NOMO-1 treated with dmso at 0.1 percent for 144 hours (cell line): ENCODE measurements around the gene DIDO1.
"Not testable (repeated sequence)": the region's sequence is repeated elsewhere in the genome, so short reads cannot be mapped to it uniquely, and the experiment has no call there.

Experiments
- DNase-seq: peaks from one replicate; lab custom pipeline; 2025; ENCODE audit not compliant: unreplicated experiment; lab: John Stamatoyannopoulos, UW

The DIDO1 gene

DNA sequence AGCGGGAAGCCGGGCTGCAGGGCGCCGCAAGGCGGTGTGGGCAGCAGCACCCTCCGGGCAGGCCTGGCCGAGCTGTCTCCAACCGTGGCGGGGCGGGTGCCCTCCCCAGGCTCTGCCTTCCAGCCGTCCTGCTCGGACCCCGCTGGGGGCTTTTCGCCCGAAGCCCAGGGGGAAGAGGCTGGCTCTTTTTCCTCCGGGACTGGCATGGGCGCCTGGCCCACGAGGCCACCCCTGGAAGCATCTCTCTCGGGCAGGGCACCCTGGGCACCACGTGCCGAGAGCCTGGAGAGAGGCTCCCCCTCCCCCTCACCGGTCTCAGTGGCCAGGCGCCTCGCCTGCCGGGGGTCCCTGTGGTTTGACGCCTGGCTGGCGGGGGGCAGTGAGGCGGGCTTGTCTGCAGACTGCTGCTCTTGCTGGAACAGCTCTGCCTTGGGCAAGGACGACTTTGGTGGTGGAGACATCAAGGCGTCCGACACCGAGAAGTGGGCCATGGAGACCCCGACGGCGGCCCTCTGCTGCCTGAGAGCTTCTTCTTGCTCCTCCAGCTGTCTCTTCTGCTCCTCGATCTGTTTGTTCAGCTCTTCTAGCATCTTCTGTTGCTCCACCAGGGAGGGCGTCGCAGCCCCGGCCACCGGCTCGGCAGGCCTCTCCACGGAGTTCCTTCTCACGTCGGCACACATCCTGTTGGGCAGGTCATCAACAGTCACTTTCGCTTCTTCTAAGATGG is 45.2 kb downstream of the DIDO1 start:
- DNase-seq: no peak

GRCh38 chr20:62880147-62880934 is 46.0 kb downstream of the DIDO1 start:
- DNase-seq: no peak

GRCh38 chr20:62879275-62880146 is 46.8 kb downstream of the DIDO1 start:
- no peak for DNase-seq

DNA sequence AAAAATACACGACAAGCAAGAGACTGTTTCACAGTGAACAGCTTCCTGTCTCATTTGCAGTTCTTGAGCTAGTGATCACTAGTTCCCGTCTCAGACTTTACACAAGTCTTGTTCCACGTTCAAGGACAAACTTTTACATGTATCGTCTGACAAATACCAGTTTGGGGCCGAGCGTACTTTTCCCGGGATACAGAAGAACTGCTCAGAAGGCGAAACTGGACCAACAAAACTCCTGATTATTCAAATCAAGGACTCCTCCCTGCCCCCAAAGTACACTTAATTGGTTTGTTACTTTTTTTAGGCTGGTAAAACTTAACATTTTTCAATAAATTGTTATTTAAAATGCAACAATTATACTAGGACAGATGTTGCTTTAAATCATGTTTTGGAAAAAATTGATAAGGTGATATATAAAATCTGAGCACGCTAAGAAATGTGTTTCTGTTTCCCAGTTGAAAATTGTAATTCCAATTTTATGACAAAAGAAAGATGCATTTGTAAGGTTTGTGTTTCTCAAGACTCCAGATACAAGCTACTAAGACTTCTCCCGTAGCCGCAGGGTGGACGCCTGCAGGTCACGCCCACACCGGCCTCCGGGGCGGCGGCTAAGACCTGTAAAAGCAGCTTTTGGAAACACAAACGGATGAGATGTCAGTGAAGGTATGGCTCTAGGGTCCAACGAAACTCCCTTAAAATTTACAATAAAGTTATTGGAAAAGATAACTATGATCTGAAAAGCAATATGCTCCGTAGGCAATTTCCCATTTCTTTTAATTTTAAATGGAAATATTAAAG is 47.9 kb downstream of the DIDO1 start:
- DNase-seq: no peak

DNA sequence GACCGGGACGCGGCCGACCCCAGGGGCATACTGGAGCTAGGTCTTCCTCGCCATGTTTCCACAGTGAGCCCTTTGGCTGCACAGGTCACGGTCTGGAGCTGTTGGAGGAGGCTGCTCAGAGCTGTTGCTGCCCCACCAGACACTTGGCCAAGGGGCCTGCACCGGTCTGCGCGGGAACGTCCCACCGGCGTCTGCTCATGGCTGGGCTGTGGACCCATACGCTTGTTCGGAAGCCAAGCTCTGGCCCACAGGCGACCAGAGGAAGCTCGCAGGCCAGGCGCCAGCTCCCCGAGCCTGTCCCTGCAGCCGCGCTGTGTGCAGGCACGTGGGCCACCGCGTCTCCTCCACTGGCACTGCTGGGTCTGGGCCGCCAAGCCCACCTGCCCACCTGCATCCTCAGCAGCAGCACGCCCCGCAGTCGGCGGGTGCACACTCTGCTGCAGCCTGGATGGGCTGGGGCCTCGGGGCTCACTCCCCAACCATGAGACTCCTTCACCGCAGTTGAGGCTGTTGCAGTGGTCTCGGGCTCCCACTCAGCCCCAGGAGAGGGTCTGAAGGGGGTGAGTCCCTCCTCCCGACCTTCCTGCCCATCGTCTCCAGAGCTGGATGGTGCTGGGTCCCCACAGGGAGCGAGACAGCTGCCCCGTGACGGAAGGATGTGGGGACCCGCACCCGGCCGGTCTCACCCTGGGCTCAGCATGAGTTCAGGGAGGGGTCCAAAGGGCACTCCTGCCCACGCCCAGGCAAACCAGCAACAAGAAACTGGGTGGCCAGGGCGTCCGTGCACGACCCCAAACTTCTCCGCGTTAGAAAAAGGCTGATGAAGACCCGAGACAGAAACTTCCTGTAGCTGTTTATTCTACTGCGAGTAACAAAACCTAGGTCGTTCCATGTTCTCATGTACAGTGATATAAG is 49.1 kb downstream of the DIDO1 start:
- no peak for DNase-seq

DNA sequence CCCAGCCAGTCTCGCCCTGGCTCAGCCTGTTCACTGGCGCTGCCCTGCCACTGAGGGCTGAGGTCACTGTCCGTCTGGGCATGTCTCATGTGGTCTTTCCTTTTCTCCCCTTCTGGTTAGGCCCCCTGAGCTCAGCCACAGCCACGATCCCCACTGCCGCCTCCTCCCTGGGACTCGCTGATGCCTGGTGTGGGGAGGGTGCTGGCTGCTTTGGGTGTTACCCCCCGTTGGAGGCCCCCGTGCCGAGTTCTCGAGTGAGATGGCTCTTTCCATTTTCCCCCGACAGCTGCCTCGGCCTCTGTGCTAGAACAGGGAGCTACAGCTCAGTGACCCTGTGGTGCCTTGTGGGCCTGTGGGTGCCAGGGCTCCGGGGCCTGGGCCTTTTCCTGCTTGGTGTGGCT is 49.8 kb downstream of the DIDO1 start:
- no peak for DNase-seq

DNA sequence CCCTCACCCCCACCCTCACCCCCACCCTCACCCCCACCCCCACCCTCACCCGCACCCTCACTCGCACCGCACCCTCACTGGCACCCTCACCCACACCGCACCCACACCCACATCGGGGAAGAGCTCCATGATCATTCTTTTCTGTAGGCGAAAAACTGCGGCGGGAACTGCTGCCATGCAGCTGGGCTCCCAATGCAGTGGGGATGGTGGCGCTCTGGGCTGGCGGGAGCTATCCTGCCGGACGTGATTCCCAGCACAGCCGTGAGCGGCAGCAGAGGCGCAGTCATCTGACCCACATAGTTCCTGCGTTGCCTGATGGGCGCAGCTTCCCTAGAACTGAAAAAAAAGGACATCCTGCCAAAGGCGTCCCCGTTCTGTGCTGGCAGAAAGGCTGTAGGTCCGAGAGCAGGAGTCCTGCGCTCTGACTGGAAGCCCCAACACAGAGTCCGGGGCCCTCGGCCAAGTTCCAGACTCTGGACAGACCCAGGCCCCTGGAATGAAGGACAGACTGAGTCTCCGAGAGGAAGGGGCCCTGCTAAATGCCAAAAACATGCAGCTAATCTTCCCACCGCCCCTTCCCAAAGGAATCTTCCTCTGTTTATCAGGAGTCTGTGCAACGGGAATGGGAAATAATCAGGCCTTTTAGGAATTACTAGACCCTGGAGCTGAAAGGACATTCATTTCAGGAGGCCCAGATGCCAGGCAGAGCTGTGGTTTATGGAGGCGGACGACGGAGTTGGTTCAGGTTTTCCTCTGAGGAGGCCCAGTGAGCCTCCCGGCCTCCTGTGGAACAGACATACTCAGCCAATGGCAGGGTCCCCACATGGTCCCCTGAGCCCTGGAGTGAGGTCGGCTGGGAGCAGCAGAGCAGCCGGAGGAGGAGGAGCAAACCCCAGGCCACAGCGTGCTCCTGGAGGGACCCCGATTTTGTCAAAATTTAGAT is 50.6 kb downstream of the DIDO1 start:
- no peak for DNase-seq

GRCh38 chr20:62874964-62875344 is 51.4 kb downstream of the DIDO1 start:
- no peak for DNase-seq

DNA sequence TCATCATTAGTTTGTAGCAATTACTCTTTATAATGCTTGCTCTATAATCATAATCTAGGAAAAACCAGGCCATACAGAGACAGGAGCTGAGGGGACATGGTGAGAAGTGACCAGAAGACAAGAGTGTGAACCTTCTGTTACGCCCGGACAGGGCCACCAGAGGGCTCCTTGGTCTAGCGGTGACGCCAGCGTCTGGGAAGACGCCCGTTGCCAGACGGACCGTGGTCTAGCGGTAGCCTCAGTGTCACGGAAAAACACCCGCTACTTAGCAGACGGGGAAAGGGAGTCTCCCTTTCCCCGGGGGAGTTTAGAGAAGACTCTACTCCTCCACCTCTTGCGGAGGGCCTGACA is 52.6 kb downstream of the DIDO1 start:
- DNase-seq: not testable (repeated sequence)

- DNase-seq: no peak
Measured at GRCh38 chr20:62873280-62873679, 53.0 kb downstream of the DIDO1 start.

DNA sequence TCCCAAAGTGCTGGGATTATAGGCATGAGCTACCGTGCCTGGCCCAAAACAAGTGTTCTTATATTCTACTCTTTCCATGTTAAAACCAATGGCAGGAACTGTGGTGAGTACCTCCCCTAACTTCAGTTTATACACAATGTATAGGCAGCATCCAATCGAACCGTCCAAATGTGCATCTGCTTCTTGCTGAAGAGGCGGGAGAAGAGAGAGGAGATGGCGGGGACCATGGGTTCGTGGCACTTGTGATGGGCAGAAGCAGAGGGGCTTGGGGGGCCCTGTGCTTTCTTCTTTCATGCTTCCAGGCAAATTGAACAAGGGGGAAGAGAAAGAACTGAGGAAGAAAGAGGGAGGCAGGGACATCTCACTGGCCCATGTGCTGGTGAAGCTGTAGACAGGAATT is 53.4 kb downstream of the DIDO1 start:
- DNase-seq: no peak

DNA sequence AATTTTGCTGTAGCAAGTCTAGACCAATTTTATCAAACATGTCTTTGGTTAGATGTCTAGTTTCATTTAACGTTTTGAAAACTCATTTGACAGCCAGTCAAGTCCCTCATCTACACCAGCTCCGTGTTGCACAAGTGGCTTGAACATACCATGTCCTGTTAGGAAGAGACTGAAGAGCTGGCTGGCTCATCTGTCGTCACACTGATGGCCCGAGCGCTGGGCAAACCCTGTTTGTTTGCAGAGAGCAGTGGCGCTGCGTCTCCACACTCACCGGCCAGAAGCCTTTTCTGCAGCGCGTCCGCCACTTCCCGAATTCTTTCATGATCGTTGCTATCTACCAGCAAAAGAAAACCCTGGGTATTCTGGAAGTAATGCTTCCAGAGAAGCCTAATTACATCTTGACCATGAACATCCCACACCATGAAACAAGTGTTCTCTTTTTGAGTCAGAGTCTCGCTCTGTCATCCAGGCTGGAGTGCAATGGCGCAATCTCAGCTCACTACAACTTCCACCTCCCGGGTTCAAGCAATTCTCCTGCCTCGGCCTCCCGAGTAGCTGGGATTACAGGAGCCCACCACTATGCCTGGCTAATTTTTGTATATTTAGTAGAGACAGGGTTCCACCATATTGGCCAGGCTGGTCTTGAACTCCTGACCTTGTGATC is 54.0 kb downstream of the DIDO1 start:
- no peak for DNase-seq

DNA sequence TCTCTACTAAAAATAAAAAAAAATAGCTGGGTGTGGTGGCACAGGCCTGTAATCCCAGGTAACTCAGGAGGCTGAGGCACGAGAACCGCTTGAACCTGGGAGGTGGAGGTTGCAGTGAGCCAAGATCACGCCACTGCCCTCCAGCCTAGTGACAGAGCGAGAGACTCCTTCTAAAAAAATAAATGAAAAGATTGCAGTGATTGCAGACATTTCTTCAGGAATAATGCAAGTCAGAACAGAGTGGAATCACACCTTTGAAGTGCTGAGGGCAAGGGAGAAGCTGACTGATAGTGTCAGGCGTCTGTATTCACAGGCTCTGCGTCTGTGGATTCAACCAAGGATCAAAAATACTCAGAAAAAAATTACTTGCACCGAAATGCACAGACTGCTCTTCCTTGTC is 62.1 kb downstream of the DIDO1 start:
- DNase-seq: no peak

- peak; percentile 68 for DNase-seq
Measured at GRCh38 chr20:62861726-62862336, 64.5 kb downstream of the DIDO1 start, which contains the start of gene TCFL5. TCFL5 (minus strand) TSS chr20:62861822; CDS start chr20:62861670, 152 bp downstream.

GRCh38 chr20:62860924-62861691 is 65.2 kb downstream of the DIDO1 start:
- DNase-seq: no peak

- DNase-seq: no peak
Measured at GRCh38 chr20:62860391-62860923, 65.8 kb downstream of the DIDO1 start.

DNA sequence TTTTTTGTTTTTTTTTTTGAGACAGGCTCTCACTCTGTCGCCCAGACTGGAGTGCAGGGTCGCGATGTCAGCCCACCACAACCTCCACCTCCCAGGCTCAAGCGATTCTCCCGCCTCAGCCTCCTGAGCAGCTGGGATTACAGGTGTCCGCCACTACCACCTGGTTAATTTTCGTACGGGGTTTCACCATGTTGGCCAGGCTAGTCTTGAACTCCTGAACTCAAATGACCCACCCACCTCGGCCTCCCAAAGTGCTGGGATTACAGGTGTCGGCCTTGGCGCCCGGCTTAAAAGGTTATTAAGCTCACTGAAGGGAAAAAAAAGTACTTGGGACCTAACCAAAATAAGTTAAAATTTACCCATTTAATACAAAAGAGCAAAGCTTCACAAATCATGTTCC is 66.6 kb downstream of the DIDO1 start:
- no peak for DNase-seq
